Spleen (tissue), 11 donors: ENCODE measurements around the gene POGLUT2. TPM values are rescaled to one million over a fixed set of nuclear protein-coding genes. Genes with fewer than 3 reads are reported as not detected.

Experiments
- DNase-seq: peaks from one replicate; pipeline ENCODE4 v3.0.0-alpha.2; 2020
- H3K27ac ChIP-seq, 8 donors: fragments of 200-600 bp; sonication (generic) in 7 of 8; 1 replicate in 4 of 8; 2 replicates in 4 of 8; pipeline versions ENCODE4 v1.5.0 to v1.8.0; 2016 to 2021; ENCODE audit warnings: inconsistent platforms in 4 of 8, mild to moderate bottlenecking in 4 of 8, moderate library complexity in 1 of 8
- H3K27me3 ChIP-seq, 7 donors: fragments of 200-600 bp; sonication (generic) in 6 of 7; replicated peaks in 1 of 7; 1 replicate in 4 of 7; 2 replicates in 3 of 7; pipeline versions ENCODE4 v1.5.0 to v1.8.0; 2016 to 2021; ENCODE audit warnings: inconsistent platforms in 3 of 7, mild to moderate bottlenecking in 1 of 7
- H3K36me3 ChIP-seq, 6 donors: fragments of 200-600 bp; sonication (generic) in 5 of 6; 1 replicate in 4 of 6; 2 replicates in 2 of 6; pipeline versions ENCODE4 v1.5.0 to v1.8.0; 2016 to 2021; ENCODE audit warnings: inconsistent platforms in 2 of 6
- H3K4me1 ChIP-seq, 6 donors: fragments of 200-600 bp; sonication (generic) in 5 of 6; 1 replicate in 3 of 6; 2 replicates in 3 of 6; pipeline versions ENCODE4 v1.5.0 to v1.8.0; 2016 to 2021; ENCODE audit warnings: inconsistent platforms in 3 of 6
- H3K4me3 ChIP-seq, 8 donors: fragments of 200-600 bp; sonication (generic) in 7 of 8; 1 replicate in 4 of 8; 2 replicates in 4 of 8; pipeline versions ENCODE4 v1.5.0 to v1.8.0; 2016 to 2021; ENCODE audit warnings: inconsistent platforms in 4 of 8, mild to moderate bottlenecking in 4 of 8, moderate library complexity in 2 of 8
- H3K9me3 ChIP-seq, 8 donors: fragments of 200-600 bp; sonication (generic) in 7 of 8; 1 replicate in 4 of 8; 2 replicates in 4 of 8; pipeline versions ENCODE4 v1.5.0 to v1.8.0; 2016 to 2021; ENCODE audit warnings: inconsistent platforms in 4 of 8
- POLR2A ChIP-seq, 3 donors: fragments of 450-650 bp; IDR thresholded peaks; one replicate each; pipeline ENCODE4 v1.5.1; 2017; ENCODE audit warnings: antibody characterized with exemption in 3 of 3, mild to moderate bottlenecking in 1 of 3
- POLR2AphosphoS5 ChIP-seq, 3 donors: sonication (generic); formaldehyde crosslinking; IDR thresholded peaks; one replicate each; pipeline ENCODE4 v1.5.1; 2017; ENCODE audit warnings: antibody characterized with exemption in 3 of 3
- WGBS, 5 donors: extraction: QIAGEN DNeasy Blood & Tissue Kit in 3 of 5; methylation state at CpG; one replicate each; pipeline versions ENCODE4 v1.1.5 to v1.1.7; 2013 to 2018; 5-methylcytosine and 5-hydroxymethylcytosine counted together
- intact Hi-C: fragments of 100-400 bp; cut with DNase I; formaldehyde crosslinking; loops from one replicate; pipeline ENCODE4 v1.15.0; 2023; ENCODE audit warnings: low total_unique reads
- polyA plus RNA-seq, 3 donors: library from polyadenylated mRNA; stranded (reverse); fragments of 200-250 nt; gene quantifications; one replicate each; pipeline ENCODE4 v1.2.1, GENCODE V29; 2013
- total RNA-seq, 7 donors: library from RNA; depleted of rRNA in 3 of 7; stranded (reverse); fragments of >200 nt in 3 of 7; fragmentation: NEBNext Ultra II Directional in 4 of 7; extraction: Animal tissue kit (Norgen Biotek cat#: 25700) in 4 of 7; gene quantifications; one replicate each; pipeline versions ENCODE4 v1.1.0 to v1.2.1, GENCODE V29; 2016 to 2021
- TF ChIP-seq, protein P1 (sequence below), 11 experiments: fragments of 200-600 bp in 7 of 11; fragments of 450-650 bp in 4 of 11; sonication (generic) in 4 of 11; IDR thresholded peaks in 8 of 11; conservative IDR thresholded peaks in 3 of 11; 1 replicate in 7 of 11; 2 replicates in 4 of 11; pipeline versions ENCODE4 v1.4.0 to v1.8.0; 2016 to 2021; ENCODE audit warnings: antibody characterized with exemption in 11 of 11, inconsistent platforms in 4 of 11, mild to moderate bottlenecking in 1 of 11
- donor health status: healthy with polysubstance abuse.
- donor health status: DM: no; HTN: no; CAD: no; lungs with moderate emphysema.
- donor health status: DM: no; HTN: no; CAD: no.
- donor health status: Bipolar disorder and iron deficiency.
- donor health status: healthy.
- donor health status: DM: no; HTN: no; CAD: no.
- donor health status: DM: yes; HTN: yes; CAD: no.

Gene POGLUT2
- total and polyA plus RNA-seq, 10 donors, result 0.89 to 5.5 (median 4.2) TPM

DNA sequence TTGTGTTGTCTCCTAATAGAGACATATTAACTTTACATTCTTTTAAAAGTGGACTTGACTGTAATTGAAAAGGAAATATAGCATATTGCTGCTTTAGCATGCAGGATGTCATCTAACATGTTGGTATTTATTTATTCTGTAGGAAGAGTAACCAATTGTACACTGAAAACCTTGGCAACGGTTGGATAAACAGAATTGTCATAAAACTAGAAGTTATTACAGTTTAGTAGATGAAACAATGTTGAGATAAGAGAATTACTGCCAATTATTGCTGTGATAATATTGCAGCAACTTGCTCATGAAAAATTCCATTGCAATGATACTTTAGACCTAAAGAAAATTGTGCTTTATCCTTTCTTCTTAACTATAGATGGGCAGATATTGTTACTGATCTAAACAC is 39.5 kb upstream of the POGLUT2 start:
- intact Hi-C loops, result no loop called here
- H3K4me3 ChIP-seq, result no peak overlapping the region

DNA sequence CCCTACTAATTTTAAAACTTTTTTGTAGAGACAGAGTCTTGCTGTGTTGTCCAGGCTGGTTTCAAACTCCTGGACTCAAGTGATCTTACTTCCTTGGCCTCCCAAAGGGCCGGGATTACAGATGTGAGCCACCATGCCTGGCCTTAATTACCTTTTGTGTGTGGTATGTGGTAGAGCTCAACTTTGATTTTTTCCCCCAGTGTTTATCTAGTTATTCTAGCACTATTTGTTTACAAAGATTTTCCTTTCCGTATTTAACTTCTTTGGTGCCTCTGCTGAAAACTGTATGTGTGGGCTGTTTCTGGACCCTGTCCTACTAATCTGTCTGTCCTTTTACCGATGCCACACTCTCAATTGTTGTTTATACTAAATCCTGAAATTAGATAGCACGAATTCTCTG is 37.7 kb upstream of the POGLUT2 start:
- Histone ChIP-seq H3K4me3 (no peak overlapping the region), H3K36me3 (peaks cover 0 to 63% (median 13%) of the 10 kb centered on the region in 6 donors), H3K27ac (no peak overlapping the region), H3K27me3 (no peaks in the 10 kb centered on the region), H3K9me3 (no peaks in the 10 kb centered on the region), H3K4me1 (no peaks in the 10 kb centered on the region)
- DNase-seq, result no peak
- 94 to 97% (median 95%) methylated on average over 4 of the region's 4 CpGs for WGBS, 5 donors
- no peak for TF ChIP-seq POLR2AphosphoS5 (IDR thresholded peaks at IDR 0.05)
- no peak for TF ChIP-seq POLR2A (IDR thresholded peaks at IDR 0.05)
- TF ChIP-seq, protein P1, sequence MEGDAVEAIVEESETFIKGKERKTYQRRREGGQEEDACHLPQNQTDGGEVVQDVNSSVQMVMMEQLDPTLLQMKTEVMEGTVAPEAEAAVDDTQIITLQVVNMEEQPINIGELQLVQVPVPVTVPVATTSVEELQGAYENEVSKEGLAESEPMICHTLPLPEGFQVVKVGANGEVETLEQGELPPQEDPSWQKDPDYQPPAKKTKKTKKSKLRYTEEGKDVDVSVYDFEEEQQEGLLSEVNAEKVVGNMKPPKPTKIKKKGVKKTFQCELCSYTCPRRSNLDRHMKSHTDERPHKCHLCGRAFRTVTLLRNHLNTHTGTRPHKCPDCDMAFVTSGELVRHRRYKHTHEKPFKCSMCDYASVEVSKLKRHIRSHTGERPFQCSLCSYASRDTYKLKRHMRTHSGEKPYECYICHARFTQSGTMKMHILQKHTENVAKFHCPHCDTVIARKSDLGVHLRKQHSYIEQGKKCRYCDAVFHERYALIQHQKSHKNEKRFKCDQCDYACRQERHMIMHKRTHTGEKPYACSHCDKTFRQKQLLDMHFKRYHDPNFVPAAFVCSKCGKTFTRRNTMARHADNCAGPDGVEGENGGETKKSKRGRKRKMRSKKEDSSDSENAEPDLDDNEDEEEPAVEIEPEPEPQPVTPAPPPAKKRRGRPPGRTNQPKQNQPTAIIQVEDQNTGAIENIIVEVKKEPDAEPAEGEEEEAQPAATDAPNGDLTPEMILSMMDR (IDR thresholded peaks at IDR 0.05 in 8 of 11, conservative IDR thresholded peaks at IDR 0.05 in 3 of 11), result no peak
- intact Hi-C loops, result no loop called here

More for the DNA sequence above, 39.5 kb upstream of the POGLUT2 start:
- DNase-seq, result no peak
- Histone ChIP-seq H3K9me3 (no peaks in the 10 kb centered on the region), H3K36me3 (peaks cover 0 to 61% (median 13%) of the 10 kb centered on the region in 6 donors), H3K4me1 (no peaks in the 10 kb centered on the region), H3K27me3 (no peaks in the 10 kb centered on the region), H3K27ac (no peak overlapping the region)
- 66 to 92% (median 78%) methylated on average over 1 of the region's 1 CpG for WGBS, 5 donors
- TF ChIP-seq POLR2A (IDR thresholded peaks at IDR 0.05) (no peak), POLR2AphosphoS5 (IDR thresholded peaks at IDR 0.05) (no peak)

DNA sequence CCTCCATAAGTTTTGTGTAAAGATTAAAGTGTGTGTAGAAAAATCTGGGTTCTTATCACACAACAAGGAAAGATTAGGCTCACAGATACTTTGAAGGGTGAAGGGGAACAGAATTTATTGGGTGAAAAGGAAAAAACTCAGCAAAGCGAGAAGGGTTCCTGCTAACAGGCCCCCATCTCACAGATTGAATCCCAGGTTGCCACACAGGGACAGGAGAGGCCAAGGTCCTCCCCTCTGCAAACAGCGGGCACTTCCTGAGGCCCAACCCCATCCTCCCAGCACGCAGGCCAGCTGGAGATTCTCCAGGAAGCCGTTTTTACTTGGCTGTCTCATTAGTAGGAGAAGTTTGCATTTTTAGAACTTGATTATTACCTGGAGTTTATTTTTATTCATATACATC is 31.9 kb upstream of the POGLUT2 start:
- DNase-seq, result no peak
- 36 to 63% (median 45%) methylated on average over 4 of the region's 4 CpGs for WGBS, 5 donors
- intact Hi-C loops, result no loop called here
- Histone ChIP-seq H3K4me3 (no peak overlapping the region), H3K36me3 (peaks cover 0 to 51% (median 6%) of the 10 kb centered on the region in 6 donors), H3K27me3 (no peaks in the 10 kb centered on the region), H3K4me1 (peaks cover 0 to 10% (median 0%) of the 10 kb centered on the region in 6 donors), H3K27ac (peak overlapping the region in 4 of 8 donors; percentile 5 to 46 (median 33)), H3K9me3 (no peaks in the 10 kb centered on the region)
- TF ChIP-seq POLR2A (IDR thresholded peaks at IDR 0.05) (no peak), POLR2AphosphoS5 (IDR thresholded peaks at IDR 0.05) (peak in 2 of 3 donors; percentile 40 to 55)
- TF ChIP-seq, protein P1 (IDR thresholded peaks at IDR 0.05 in 8 of 11, conservative IDR thresholded peaks at IDR 0.05 in 3 of 11), result no peak

DNA sequence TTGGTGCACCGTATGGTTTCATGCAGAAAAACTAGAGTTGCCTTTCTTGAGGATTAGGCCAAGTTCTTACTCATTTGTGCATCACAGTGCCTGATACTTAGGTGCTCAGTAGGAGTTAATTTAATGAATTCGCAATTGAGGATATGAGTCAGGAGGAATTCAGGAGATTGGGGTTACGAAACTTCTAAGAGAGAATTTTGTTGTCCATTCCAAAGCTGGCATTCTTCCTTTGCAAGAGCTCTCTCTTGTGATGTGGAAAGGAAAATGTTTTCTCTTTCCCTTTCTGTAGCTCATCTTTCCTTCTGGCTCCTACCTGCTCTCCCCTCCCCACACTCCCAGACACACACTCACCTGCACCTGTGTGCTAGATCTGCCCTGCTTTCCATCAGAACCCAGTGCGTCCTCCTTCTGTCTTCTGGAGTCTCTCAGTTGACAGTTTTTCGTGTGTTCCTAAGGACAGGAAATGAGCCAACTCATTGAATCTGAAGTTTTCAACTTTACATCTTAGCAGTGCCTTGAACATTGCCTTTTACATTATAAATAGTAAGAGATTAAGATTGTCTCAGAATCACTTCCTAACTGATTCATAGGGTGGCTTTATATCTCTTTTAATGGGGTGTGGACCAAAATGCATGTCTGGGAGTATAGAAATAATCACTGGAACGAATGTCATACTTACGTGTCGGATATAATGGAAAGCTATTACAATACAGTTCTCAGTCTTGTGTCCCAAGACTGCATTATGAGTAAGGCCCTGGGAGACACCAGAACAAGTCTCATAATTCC is 27.3 kb upstream of the POGLUT2 start:
- Histone ChIP-seq H3K9me3 (no peaks in the 10 kb centered on the region), H3K4me1 (peaks cover 0 to 10% (median 0%) of the 10 kb centered on the region in 6 donors), H3K4me3 (no peak overlapping the region), H3K36me3 (peaks cover 0 to 64% (median 11%) of the 10 kb centered on the region in 6 donors), H3K27me3 (no peaks in the 10 kb centered on the region), H3K27ac (no peak overlapping the region)
- DNase-seq, result no peak
- 78 to 87% (median 83%) methylated on average over 8 of the region's 8 CpGs for WGBS, 5 donors
- no peak for TF ChIP-seq POLR2A (IDR thresholded peaks at IDR 0.05)
- TF ChIP-seq POLR2AphosphoS5 (IDR thresholded peaks at IDR 0.05), result no peak
- TF ChIP-seq, protein P1 (IDR thresholded peaks at IDR 0.05 in 8 of 11, conservative IDR thresholded peaks at IDR 0.05 in 3 of 11), result no peak
- intact Hi-C loops, result no loop called here
